ENCODE results near the gene CXCL12.

Gene CXCL12

DNA sequence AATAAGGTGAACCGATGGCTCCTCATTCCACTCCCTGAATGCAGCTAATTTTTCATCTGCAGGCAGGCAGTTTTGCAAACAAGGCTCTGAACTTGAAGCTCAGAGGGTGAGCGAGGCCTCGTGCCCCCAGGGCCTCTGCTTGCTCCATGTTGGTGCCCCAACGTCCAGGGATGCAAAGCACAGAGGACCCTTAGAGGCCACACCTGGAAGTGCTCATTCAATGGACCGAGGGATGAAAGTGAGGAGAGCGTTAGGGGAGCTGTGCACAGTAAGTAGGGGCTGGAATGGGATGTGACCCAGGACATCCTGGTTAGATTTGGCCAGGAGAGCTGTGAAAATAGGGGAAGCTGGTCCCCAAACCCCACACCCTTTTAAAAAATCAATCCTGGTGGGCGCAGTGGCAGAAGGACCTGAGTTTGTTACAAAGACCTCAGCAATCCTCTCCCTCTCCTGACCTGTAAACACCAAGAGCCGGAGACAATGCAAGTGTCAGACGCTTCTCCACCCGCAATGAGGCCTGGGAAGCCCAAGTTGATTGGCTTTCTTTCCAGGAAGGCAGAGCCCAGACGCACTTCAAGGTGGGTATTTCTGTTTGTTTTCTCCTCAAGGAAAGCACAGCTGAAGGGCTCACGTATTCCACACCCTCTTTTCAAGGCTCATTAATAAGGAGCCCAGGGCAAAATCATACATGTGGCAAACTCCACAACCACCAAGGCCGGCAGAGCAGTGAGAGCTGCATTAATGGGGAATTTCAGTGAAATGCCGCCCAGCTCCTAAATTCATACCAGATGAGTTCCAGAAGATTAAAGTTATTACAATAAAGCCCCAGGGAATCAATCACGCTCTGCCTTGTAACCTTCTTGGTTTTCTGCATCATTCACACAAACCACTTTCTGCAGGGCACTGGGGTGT, 14.1 kb upstream of the CXCL12 start:
- no peak for DNase-seq

DNA sequence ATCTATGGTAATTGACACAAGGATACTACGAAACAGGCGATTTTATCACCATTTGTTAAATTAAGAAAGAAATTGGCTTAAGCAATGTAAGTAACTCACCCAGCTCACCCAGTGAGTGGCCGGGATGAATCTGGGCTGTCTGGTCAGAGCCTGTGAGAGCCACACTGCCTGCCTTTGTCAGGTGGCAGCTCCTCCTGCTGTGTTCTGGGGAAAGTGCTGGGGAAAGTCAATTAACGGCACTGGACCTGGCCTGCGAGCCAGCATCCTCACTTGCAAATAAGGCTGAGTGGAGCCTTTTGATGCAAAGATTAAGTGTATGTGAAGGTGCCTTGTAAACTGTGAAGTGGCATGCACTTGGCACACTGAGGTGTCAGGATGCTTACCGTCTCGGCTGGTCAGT, 13.4 kb upstream of the CXCL12 start:
- no peak for DNase-seq

DNA sequence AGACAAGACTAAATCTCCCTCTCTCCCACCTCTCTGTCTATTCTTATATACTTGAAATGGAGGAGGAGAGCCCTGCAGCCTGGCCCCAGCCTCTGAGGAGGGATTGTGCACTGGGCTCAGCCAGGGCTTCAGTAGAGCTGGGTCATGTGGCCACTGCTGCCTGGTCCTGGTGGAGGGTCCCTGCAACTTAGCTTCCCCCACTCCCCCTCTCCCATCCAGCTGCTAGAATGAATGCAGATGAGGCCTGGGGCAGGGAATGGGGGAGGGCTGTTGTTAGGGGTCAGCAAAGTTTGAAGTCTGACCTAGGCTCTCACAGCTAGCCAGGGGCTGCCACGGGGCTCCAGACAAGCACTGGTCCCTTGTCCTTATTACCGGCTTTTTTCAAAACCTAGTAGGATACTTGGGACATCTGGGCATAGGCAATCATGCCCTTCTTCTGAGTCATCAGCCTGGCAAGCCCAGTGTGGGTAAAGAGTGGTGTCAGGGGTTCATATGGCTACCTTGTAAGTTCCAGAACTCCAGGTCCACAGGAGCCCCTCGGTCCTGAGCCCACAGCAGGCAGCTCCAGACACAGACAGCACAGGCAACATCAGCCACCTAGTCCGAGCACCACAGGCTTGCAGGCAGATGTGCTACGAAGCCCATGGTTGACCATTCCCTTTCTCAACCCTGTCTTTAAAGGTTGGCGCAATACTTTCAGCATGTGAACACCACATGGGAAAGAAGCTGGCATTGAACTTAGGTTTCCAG, 12.8 kb upstream of the CXCL12 start:
- DNase-seq, result no peak

DNA sequence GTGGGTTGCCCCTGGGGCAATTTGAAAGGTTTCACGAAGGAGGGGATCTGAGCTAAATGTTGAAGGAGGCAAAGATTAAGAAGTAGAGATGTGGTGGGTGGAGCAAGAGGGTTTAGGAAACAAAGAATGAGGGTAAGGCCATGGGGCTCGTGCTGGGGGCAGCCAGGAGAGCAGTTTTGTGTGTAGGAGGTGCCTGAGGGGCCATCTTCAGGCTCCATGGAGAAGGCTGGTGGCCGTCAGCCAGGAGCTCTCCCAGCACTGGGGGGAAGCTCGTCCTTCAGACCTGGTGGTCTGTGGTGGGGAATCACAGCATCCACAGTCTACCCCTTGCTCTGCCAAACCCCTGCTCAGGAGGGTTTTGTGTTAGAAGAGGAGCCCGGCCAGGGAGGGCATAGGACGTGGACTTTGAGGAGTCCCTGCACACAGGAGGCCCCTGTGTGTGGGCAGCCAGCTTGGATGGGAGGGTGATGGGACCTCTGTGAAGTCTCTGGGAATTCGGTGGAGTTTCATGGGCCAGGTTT, 11.8 kb upstream of the CXCL12 start:
- no peak for DNase-seq

DNA sequence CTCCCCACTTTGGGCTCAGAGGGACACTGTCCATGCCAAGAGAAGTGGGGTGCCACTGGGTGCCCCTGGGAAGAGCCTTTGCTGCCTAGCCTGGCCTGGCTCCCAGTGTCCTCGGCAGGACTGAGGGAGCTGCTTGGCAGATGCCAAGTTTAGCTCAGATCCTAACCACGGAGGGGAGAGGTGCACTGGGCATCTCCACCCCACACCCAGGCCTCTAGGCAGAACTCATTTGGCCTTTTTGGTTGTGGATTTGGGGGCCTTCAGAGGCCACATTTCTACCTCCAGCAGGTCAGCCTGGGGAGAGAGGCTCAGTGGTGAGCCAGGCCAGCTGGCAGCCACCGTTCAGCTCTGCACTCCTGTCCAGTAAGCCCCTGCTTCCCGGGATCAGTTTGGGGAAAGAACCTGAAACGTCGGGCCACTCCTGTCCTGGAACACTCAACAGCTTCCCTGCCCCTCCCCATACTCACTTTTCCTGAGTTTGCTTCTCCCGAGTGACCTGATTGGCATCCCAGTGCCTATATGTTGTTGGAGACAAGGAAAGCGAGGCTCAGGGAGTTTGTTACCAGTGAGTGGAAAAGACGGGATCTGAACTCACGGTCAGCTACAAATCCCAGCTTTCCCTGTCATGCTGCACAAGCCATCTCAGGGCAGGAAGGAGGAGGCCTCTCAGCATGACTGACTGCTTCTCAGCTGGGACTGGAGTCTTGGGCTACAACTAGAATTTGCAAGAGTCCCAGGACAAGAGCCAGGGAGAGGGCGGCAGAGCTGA, 11.2 kb upstream of the CXCL12 start:
- no peak for DNase-seq

DNA sequence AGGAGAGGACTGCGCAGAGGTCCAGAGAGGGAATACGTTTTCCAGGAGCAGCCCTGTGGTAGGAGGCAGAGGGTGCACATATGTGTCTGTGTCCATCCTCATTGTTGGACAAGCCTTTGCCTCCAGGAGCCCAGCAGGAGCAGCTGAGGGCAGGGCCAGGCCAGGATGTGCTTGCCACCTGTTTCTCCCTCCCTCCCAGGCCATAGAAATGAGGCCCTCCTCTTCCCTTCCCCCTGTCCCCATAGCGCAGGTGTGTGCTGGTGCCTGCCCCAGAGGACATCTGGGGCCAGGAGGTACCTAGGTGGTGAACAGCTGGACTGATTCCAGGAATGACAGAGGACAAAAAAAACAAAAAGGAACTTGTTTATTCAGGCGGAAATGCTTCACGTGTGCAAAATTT, 10.5 kb upstream of the CXCL12 start:
- DNase-seq, result no peak

DNA sequence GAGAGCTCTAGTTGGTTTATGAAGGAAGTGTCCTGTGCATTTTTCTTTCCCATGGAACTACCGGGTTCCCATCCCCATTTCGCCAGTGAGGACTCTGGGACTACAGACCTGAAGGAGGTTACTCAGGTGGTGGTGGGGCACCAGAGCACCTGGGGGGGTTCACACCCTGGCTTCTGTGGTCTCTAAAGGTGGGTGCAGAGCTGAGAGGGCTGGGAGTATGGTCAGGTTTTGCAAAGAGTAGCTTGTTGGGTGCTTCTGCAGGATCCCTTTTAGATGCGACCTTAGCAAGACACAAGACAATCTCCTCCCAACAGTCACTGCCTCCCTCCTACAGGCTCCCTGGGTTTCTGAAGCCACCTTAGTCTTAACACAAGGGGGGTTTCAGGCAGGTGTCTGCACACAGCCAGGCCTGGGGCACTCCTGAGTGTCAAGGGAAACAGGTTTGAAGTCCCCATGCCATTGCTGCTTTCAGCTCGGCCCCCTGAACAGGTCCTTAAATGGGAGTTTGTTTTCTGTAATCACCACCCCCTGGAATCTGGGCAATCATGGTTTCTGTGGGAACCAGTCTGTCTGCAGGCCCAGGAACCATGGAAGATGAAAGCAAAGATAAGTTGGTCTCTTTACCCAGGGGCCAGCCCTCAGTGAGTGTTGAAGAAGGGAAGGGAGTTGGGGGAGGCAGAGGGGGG, 9.9 kb upstream of the CXCL12 start:
- no peak for DNase-seq

DNA sequence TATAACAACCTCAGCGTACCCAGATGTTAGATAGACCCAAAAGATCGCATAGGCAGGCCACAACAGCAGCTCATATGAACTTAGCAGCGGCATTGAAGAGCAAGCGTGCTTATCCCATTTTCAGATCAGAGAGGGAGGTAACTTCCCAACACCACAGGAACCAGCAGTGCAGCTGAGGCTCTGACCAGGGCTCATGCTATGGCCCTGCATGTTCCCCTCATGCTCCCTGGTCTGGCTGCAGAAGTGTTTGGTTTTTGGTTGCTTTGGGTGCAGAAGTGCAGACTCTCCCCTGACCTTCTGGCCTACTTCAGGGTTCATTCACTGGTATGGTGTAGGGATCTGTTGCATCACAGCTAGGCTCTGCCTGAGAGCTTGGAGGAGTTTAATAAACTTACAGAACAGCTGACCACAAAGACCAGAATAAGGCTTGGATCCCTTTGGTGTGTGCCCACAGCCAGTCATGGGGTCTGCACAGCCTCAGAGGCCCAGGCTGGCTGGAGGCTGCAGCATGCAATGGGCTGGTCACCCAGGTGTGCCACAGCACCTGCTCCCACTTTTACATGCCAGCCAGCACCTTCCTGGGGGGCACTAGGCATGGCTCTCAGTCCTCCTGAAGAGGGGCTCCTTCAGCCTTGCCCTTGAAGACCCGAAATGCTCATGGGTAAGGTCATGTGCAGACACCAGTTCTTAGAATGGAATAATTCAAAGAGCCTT, 9.1 kb upstream of the CXCL12 start:
- DNase-seq, result no peak

DNA sequence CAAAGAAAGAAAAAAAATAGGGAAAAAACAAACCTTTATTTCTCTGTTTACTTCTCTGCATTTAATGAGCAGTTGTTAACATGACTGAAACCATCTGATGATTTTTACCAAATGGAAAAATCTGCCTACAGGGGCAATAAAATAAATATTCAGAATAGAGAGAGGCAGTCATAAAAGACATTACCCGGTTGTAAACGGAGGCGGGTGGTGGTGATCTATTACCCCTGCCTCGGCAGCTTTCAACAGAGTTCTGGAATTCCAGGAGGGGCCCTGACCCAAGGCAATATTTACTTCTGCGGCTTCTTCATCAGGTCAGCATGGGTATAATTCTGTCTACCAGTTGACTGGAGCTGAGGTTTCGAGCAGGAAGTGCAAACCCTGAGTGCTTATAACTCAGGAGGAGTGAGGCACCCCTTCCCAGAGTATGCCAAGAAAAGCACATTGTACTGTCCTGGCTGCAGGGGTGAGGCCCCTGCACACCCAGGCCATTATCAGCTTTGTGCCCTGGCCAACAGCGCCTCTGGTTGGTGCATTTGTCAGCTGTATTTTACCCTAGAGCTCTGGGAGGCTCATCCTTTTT, 8.2 kb upstream of the CXCL12 start:
- no peak for DNase-seq

DNA sequence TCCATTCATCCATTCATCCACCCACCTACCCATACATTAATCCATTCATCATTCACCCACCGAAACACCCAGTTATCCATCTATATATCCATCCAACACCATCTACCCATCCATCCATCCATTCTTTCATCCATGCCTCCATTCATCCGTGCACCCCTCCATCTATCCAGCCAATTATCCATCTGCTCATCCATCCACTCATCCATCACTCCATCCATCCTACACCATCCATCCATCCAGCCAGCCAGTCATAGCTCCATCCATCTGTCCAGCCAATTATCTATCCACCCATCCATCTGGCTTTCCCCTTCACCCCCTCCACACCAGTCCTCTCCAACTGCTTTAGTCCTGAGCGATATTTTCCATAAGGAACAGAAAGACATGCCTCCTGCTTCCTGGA, 7.5 kb upstream of the CXCL12 start:
- no peak for DNase-seq

DNA sequence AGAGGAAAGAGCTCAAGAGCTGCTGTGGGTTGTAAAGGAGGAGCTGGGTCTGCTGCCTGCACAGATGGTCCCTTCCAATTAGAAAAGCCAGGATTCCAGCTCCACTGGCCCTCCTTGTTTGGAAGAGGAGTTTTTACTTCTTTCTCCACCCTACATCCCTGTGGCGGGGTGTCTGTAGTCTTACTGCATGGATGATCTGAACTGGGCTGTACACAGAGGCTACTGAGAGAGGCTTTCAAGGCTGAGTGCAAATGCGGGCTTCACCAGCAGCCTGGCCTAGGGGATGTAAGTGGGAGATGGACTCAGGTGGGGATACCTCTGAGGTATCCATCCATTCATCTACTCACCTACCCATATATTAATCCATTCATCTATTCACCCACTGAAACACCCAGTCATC, 7.1 kb upstream of the CXCL12 start:
- no peak for DNase-seq

DNA sequence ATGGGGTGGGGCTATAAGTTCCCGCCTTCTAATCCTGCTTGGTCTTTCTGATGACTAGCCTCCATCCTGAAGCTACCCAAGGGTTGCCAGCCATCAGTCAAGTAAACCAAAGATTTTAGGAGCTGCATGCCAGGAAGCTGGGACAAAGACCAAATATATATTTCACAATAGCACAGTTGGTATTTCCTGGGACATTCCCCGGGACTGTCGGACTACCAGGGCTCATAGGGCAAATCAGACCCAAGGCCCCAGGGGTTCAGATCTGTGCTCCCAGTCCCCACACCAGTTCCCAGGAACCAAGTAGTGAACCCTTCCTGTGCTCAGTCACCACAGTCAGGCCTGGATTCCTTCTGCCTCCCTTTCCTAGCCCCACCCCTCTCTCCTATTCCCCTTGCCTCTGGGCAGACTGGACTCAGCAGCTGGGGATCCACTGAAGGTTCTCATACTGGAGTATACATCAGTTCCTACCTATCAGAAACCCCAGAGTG, 5.7 kb upstream of the CXCL12 start:
- DNase-seq, result no peak

DNA sequence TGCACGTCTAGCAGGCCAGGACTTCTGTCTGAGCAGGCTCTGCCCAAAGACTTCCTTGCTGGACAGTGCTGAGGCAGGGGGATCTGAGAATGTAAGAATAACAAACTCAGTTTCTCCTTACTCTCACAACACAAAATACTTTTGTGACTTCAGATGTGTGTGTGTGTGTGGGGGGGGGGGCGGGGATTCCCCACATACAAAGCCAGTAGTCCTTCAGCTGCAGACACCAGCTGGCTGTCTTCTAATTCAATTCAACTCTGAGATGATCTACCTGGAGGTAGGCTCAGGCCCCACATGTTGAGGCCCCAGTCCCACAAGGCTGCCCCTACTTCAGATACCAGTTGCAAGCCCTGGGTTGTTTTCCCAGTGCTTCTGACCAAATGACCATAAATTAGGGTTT, 4.7 kb upstream of the CXCL12 start:
- DNase-seq, result no peak

DNA sequence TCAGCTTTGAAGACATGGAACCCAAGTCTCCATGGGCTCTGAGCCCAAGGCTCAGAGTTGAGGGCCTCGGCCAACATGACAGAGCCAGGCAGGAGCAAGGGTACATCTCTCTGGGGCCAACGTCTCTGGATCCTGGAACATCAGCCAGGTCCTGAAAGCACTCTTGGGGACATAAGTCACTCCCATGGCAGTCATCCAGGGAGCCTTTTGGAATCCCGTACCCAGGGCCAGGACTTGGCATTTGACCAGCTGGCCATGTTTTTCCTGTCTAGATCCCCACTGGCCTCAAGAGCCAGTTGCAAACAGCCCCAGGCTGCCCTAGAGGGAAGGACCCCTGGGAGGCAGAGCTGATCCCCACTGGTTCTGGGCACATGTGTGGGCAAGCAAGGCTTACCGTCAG, 4.3 kb upstream of the CXCL12 start:
- DNase-seq, result no peak

DNA sequence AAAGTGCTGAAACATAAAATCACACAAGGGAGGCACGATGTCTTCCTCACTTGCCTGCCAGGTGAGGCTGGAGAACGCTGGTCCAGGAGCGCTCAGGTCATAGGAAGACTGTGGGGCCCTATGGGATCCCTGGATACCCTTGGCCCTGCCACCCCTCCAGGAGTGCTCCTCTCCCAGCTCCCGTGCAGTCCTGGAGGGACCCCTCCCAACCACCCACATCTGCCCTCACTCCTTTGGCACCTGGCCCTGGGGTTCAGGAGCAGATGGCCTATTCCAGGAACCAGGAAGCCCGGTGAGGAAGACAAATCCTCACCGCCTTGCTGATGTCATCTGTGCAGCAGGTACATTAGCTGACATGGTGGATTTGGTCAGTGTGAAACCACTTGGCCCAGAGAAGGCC, 3.7 kb upstream of the CXCL12 start:
- DNase-seq, result no peak

DNA sequence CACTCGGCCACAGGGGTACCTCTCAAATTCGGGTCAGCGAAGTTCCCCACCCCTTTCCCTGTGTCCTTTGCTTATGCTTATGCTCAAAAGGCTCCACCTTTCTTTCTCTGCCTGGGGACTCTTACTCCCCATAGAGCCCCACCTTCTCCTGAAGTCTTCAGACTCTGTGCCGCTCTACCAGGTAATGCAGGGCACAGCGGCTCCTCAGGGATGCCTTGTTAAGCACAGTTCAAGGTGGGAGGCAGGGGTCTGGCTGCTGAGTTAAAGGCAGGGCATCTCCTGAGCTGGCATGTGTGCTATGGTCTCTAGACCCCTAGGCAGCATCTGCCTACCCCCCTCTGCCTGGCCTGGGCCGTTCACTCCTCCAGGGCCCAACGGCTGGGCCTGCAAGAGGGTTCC, 3.0 kb upstream of the CXCL12 start:
- DNase-seq, result no peak

DNA sequence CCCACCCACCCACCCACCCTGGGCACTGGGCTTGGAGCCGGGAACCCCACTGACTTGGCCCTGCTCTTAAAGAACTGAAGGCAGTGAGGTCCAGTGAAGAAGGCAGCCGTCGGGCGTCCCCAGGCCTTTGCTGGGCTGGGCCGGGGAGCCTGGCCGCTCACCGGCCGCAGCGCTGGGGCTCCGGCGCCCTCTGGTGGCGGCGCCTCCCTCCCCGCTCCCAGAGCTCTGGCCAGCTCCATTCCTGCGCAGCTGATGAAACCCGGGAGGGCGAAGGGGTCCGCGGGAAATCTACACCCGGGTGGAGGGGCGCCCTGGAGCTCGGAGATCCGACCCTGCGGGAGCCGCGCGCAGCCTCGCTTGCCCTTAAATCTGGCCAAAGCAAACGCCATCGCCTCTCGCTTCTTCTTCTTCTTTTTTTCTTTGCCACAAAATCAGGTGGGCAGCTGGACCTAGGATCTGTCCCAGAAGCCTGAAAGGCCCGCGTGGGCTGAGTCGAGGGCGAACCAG, 1.7 kb upstream of the CXCL12 start:
- DNase-seq, result no peak

DNA sequence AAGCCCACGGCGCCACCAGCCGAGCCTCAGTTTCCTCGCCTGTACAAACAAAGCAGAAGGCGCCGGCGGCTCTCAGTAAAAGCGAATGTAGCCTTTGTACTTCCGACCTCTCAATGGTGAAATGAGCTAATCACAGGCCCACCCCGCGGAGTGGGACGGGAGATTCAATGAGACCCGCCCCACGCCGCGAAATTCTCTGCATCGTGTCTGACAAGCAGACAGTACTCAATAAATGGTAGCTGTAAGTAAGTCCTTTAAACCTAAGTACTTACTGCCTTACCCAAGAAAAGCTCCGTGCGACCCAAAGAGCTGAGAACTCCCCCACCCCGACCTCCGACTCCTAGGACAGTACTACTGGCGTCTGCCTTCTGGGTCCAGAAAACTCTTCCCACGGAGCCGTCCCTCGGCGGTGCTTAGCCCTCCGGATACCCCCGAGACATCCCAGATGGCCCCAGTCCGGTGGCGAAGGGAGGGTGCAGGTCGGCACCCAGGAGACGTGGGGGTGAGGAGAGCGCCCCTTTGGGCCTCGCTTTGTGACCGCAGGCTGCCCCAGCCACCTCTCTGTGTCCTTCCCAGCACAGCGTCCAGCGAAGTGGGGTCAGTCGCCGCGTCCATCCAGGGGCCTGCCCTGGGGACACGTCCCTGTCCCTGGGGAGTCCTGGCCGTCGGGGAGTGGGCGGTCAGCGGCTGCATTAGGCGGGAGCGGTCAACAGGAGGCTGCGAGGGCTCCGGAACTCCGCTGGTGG, 972 bp upstream of the CXCL12 start:
- no peak for DNase-seq

DNA sequence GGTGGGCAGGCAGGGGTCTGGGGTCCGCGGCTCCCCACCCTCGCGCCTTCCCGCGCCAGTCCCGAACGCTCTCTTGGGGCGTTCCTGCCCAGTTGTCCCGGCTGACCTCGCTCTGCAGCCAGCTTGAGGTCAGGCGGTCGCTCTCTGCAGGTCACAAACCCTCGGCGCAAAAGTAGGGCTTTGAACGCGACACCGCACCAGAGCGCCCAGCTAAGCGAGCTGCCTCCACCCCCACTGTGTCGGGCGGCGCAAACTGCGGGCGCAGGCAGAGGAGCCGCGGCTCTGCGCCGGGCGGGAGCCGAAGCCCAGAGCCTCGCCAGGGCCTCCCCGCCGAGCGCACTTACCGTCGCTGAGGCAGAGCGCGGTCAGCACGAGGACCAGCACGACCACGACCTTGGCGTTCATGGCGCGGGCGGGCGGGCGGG, 284 bp downstream of the CXCL12 start:
- no peak for DNase-seq
